ENCODE data around the gene GLIPR2. TPM values are rescaled to one million over a fixed set of nuclear protein-coding genes. Genes with fewer than 3 reads are reported as not detected.

The GLIPR2 gene
- total RNA-seq, 1 experiment from 2014 or later, result 1.6 TPM

GRCh38 chr9:36144309-36145232, 8.0 kb downstream of the GLIPR2 start:
- BruUV-seq (replicated peaks), result no TSS peak
- CTCF ChIA-PET, result interaction anchor here (0.6 kb wide), 1 partner anchor 117 kb away, joined by 3 read pairs; no protein-coding TSS in a partner anchor

GRCh38 chr9:36145970-36146369, 9.4 kb downstream of the GLIPR2 start:
- no peak for DNase-seq
- H3K4me3 ChIP-seq (ENCODE audit: low read depth, low read length), result no peak overlapping the region
- H3K4me1 ChIP-seq, result no peaks in the 10 kb centered on the region
- BruUV-seq (replicated peaks), result no TSS peak
- no peaks in the 10 kb centered on the region for H3K36me3 Mint-ChIP-seq (ENCODE audit: insufficient read depth, unreplicated experiment)
- H3K4me3 Mint-ChIP-seq (ENCODE audit: unreplicated experiment), result no peak overlapping the region
- ChIA-PET POLR2A (no interaction called here), CTCF (no interaction called here)
- no peaks in the 10 kb centered on the region for H3K27me3 Mint-ChIP-seq (ENCODE audit: insufficient read depth, unreplicated experiment)
- peaks cover 6% of the 10 kb centered on the region; the same call in 1 of the 2 replicates for H3K9me3 ChIP-seq
- intact Hi-C loops (cut with micrococcal nuclease; ENCODE audit: unreplicated experiment), result no loop called here
- H3K9me3 Mint-ChIP-seq (ENCODE audit: unreplicated experiment), result peaks cover 15% of the 10 kb centered on the region
- H3K27me3 ChIP-seq (replicated peaks; ENCODE audit: control insufficient read depth, insufficient read depth, low read length), result no peaks in the 10 kb centered on the region
- no peaks in the 10 kb centered on the region for H3K4me1 Mint-ChIP-seq (ENCODE audit: low read depth, unreplicated experiment)
- H3K27ac Mint-ChIP-seq (ENCODE audit: unreplicated experiment), result no peak overlapping the region
- no peak for TF ChIP-seq CTCF (IDR thresholded peaks at IDR 0.05; ENCODE audit: insufficient read depth in 1 of 2, low read depth in 1 of 2, low read length in 1 of 2, severe bottlenecking in 1 of 2, unreplicated experiment in 1 of 2)
- no peaks in the 10 kb centered on the region for H3K36me3 ChIP-seq (ENCODE audit: control insufficient read depth, insufficient read depth, low read length)

More at GRCh38 chr9:36144309-36145232, 8.0 kb downstream of the GLIPR2 start:
- no peak overlapping the region for H3K4me3 ChIP-seq (ENCODE audit: low read depth, low read length)
- Mint-ChIP-seq H3K36me3 (ENCODE audit: insufficient read depth, unreplicated experiment) (no peaks in the 10 kb centered on the region), H3K9me3 (ENCODE audit: unreplicated experiment) (peaks cover 15% of the 10 kb centered on the region), H3K4me1 (ENCODE audit: low read depth, unreplicated experiment) (no peaks in the 10 kb centered on the region), H3K4me3 (ENCODE audit: unreplicated experiment) (no peak overlapping the region), H3K27ac (ENCODE audit: unreplicated experiment) (no peak overlapping the region), H3K27me3 (ENCODE audit: insufficient read depth, unreplicated experiment) (no peaks in the 10 kb centered on the region)
- no peak for DNase-seq
- H3K36me3 ChIP-seq (ENCODE audit: control insufficient read depth, insufficient read depth, low read length), result no peaks in the 10 kb centered on the region
- POLR2A ChIA-PET, result no interaction called here
- intact Hi-C loops (cut with micrococcal nuclease; ENCODE audit: unreplicated experiment), result no loop called here
- no peaks in the 10 kb centered on the region for H3K4me1 ChIP-seq
- H3K27me3 ChIP-seq (replicated peaks; ENCODE audit: control insufficient read depth, insufficient read depth, low read length), result no peaks in the 10 kb centered on the region
- H3K9me3 ChIP-seq, result peaks cover 6% of the 10 kb centered on the region; the same call in 1 of the 2 replicates
- TF ChIP-seq CTCF (IDR thresholded peaks at IDR 0.05; ENCODE audit: insufficient read depth in 1 of 2, low read depth in 1 of 2, low read length in 1 of 2, severe bottlenecking in 1 of 2, unreplicated experiment in 1 of 2), result no peak

- DNase-seq, result no peak
- H3K27me3 Mint-ChIP-seq (ENCODE audit: insufficient read depth, unreplicated experiment), result no peaks in the 10 kb centered on the region
- no peaks in the 10 kb centered on the region for H3K4me1 ChIP-seq
- peaks cover 15% of the 10 kb centered on the region for H3K9me3 Mint-ChIP-seq (ENCODE audit: unreplicated experiment)
- H3K36me3 ChIP-seq (ENCODE audit: control insufficient read depth, insufficient read depth, low read length), result no peaks in the 10 kb centered on the region
- no peak overlapping the region for H3K4me3 ChIP-seq (ENCODE audit: low read depth, low read length)
- BruUV-seq (replicated peaks), result no TSS peak
- intact Hi-C loops (cut with micrococcal nuclease; ENCODE audit: unreplicated experiment), result no loop called here
- no peak overlapping the region for H3K4me3 Mint-ChIP-seq (ENCODE audit: unreplicated experiment)
- POLR2A ChIA-PET, result no interaction called here
- H3K27me3 ChIP-seq (replicated peaks; ENCODE audit: control insufficient read depth, insufficient read depth, low read length), result no peaks in the 10 kb centered on the region
- H3K36me3 Mint-ChIP-seq (ENCODE audit: insufficient read depth, unreplicated experiment), result no peaks in the 10 kb centered on the region
- H3K9me3 ChIP-seq, result peaks cover 6% of the 10 kb centered on the region; the same call in 1 of the 2 replicates
- CTCF ChIA-PET, result no interaction called here
- H3K27ac Mint-ChIP-seq (ENCODE audit: unreplicated experiment), result no peak overlapping the region
- TF ChIP-seq CTCF (IDR thresholded peaks at IDR 0.05; ENCODE audit: insufficient read depth in 1 of 2, low read depth in 1 of 2, low read length in 1 of 2, severe bottlenecking in 1 of 2, unreplicated experiment in 1 of 2), result no peak
- H3K4me1 Mint-ChIP-seq (ENCODE audit: low read depth, unreplicated experiment), result no peaks in the 10 kb centered on the region
Measured at GRCh38 chr9:36146651-36147050, 10.1 kb downstream of the GLIPR2 start.

Measured in Caco-2 (cell line).